Loucy (cell line): ENCODE data around the gene TEX9.

Source experiments
- CTCF ChIP-seq: fragments of 200-600 bp; sonication (generic); conservative IDR thresholded peaks from 2 replicates; pipeline ENCODE4 v1.5.1; 2014; ENCODE audit warnings: mild to moderate bottlenecking, antibody characterized with exemption, low read length
- EZH2phosphoT487 ChIP-seq: fragments of 200-600 bp; IDR thresholded peaks from 2 replicates; pipeline ENCODE4 v1.6.1; 2018; ENCODE audit warnings: antibody characterized with exemption, mild to moderate bottlenecking, moderate library complexity, borderline replicate concordance

- TF ChIP-seq CTCF (no peak), EZH2phosphoT487 (no peak)
These were observed 8.6 kb upstream of the TEX9 start for GRCh38 chr15:56356616-56357015.
